SK-N-SH treated with all-trans-retinoic acid at 6 μM for 48 hours (cell line): ENCODE data around the gene VCP.

Experiments
- ATAC-seq: fragments of 200-7000 bp; cut with Tn5 transposase; 3 replicates; pipeline ENCODE4 v1.9.1; 2020; ENCODE audit warnings: mild to moderate bottlenecking, moderate library complexity
- ARNTL ChIP-seq: fragments of 450-650 bp; formaldehyde crosslinking; IDR thresholded peaks from 2 replicates; pipeline ENCODE4 v1.5.0; 2020; ENCODE audit warnings: low read depth, mild to moderate bottlenecking, moderate library complexity, borderline replicate concordance
- BACH2 ChIP-seq: fragments of 250-450 bp; sonication (Bioruptor Pico); IDR thresholded peaks from 2 replicates; pipeline ENCODE4 v1.9.0; 2021; ENCODE audit warnings: mild to moderate bottlenecking, borderline replicate concordance
- CREB5 ChIP-seq: fragments of 250-450 bp; sonication (Bioruptor Pico); IDR thresholded peaks from 2 replicates; pipeline ENCODE4 v1.5.1; 2020; ENCODE audit warnings: low read depth, mild to moderate bottlenecking, moderate library complexity
- CSDC2 ChIP-seq: fragments of 250-450 bp; sonication (Bioruptor Pico); IDR thresholded peaks from 2 replicates; pipeline ENCODE4 v1.5.0; 2020; ENCODE audit warnings: mild to moderate bottlenecking, moderate library complexity
- CSRNP3 ChIP-seq: fragments of 250-450 bp; sonication (Bioruptor Pico); IDR thresholded peaks from 2 replicates; pipeline ENCODE4 v1.5.1; 2021; ENCODE audit warnings: mild to moderate bottlenecking, moderate library complexity
- ESRRG ChIP-seq: fragments of 250-450 bp; sonication (Bioruptor Pico); IDR thresholded peaks from 2 replicates; pipeline ENCODE4 v1.6.1; 2021; ENCODE audit warnings: mild to moderate bottlenecking
- GLIS3 ChIP-seq: fragments of 250-450 bp; sonication (Bioruptor Pico); IDR thresholded peaks from 2 replicates; pipeline ENCODE4 v1.5.0; 2020; ENCODE audit warnings: mild to moderate bottlenecking, moderate library complexity
- ISL1 ChIP-seq: fragments of 250-450 bp; sonication (Bioruptor Pico); IDR thresholded peaks from 2 replicates; pipeline ENCODE4 v2.1.2; 2022; ENCODE audit warnings: mild to moderate bottlenecking, moderate library complexity
- OSR1 ChIP-seq: fragments of 250-450 bp; sonication (Bioruptor Pico); IDR thresholded peaks from 2 replicates; pipeline ENCODE4 v1.8.0; 2022; ENCODE audit warnings: moderate library complexity, mild to moderate bottlenecking, inconsistent platforms
- PATZ1 ChIP-seq: fragments of 250-450 bp; sonication (Bioruptor Pico); IDR thresholded peaks from 2 replicates; pipeline ENCODE4 v1.8.0; 2020; ENCODE audit warnings: mild to moderate bottlenecking, moderate library complexity, borderline replicate concordance
- POU6F1 ChIP-seq: fragments of 250-450 bp; sonication (Bioruptor Pico); IDR thresholded peaks from 2 replicates; pipeline ENCODE4 v1.8.0; 2021; ENCODE audit warnings: low read depth, mild to moderate bottlenecking, moderate library complexity, borderline replicate concordance
- PPARA ChIP-seq: fragments of 250-450 bp; sonication (Bioruptor Pico); IDR thresholded peaks from 2 replicates; pipeline ENCODE4 v1.5.0; 2020; ENCODE audit warnings: mild to moderate bottlenecking, borderline replicate concordance
- RARB ChIP-seq: fragments of 250-450 bp; sonication (Bioruptor Pico); IDR thresholded peaks from 2 replicates; pipeline ENCODE4 v1.8.0; 2021; ENCODE audit warnings: mild to moderate bottlenecking, moderate library complexity
- SNAI2 ChIP-seq: fragments of 250-450 bp; sonication (Bioruptor Pico); IDR thresholded peaks from 2 replicates; pipeline ENCODE4 v1.5.0; 2020; ENCODE audit warnings: mild to moderate bottlenecking, moderate library complexity
- TCF4 ChIP-seq: fragments of 250-450 bp; sonication (Bioruptor Pico); IDR thresholded peaks from 2 replicates; pipeline ENCODE4 v1.8.0; 2021; ENCODE audit warnings: mild to moderate bottlenecking, moderate library complexity, borderline replicate concordance
- TOX ChIP-seq: fragments of 250-450 bp; sonication (Bioruptor Pico); IDR thresholded peaks from 2 replicates; pipeline ENCODE4 v1.8.0; 2021; ENCODE audit warnings: mild to moderate bottlenecking, moderate library complexity, borderline replicate concordance
- TSHZ2 ChIP-seq: fragments of 250-450 bp; sonication (Bioruptor Pico); IDR thresholded peaks from 2 replicates; pipeline ENCODE4 v1.5.0; 2020; ENCODE audit warnings: mild to moderate bottlenecking, moderate library complexity
- ZC3H10 ChIP-seq: fragments of 250-450 bp; sonication (Bioruptor Pico); IDR thresholded peaks from 2 replicates; pipeline ENCODE4 v1.5.1; 2021; ENCODE audit warnings: mild to moderate bottlenecking, moderate library complexity
- ZFP3 ChIP-seq: fragments of 250-450 bp; sonication (Bioruptor Pico); IDR thresholded peaks from 2 replicates; pipeline ENCODE4 v1.5.0; 2020; ENCODE audit warnings: mild to moderate bottlenecking, moderate library complexity
- ZFP30 ChIP-seq: fragments of 450-650 bp; formaldehyde crosslinking; IDR thresholded peaks from 2 replicates; pipeline ENCODE4 v1.5.0; 2022; ENCODE audit warnings: mild to moderate bottlenecking, moderate library complexity
- ZNF565 ChIP-seq: fragments of 450-650 bp; formaldehyde crosslinking; conservative IDR thresholded peaks from 2 replicates; pipeline ENCODE4 v1.5.0; 2020; ENCODE audit warnings: low read depth, mild to moderate bottlenecking, moderate library complexity
- ZNF70 ChIP-seq: fragments of 450-650 bp; formaldehyde crosslinking; IDR thresholded peaks from 2 replicates; pipeline ENCODE4 v1.5.0; 2020; ENCODE audit warnings: mild to moderate bottlenecking, moderate library complexity
- ZNF8 ChIP-seq: fragments of 450-650 bp; formaldehyde crosslinking; IDR thresholded peaks from 2 replicates; pipeline ENCODE4 v1.5.0; 2020; ENCODE audit warnings: mild to moderate bottlenecking, moderate library complexity

Gene VCP

GRCh38 chr9:35028341-35028740 lies 44.1 kb downstream of the VCP start:
- no peak for ATAC-seq
- no peak for TF ChIP-seq ZNF565 (CRISPR knock-in tag)
- no peak for TF ChIP-seq SNAI2 (CRISPR knock-in tag)
- TF ChIP-seq CREB5 (CRISPR knock-in tag): no peak
- TF ChIP-seq ZFP3 (CRISPR knock-in tag): no peak
- TF ChIP-seq BACH2 (CRISPR knock-in tag): no peak
- TF ChIP-seq ZC3H10 (CRISPR knock-in tag): no peak
- TF ChIP-seq GLIS3 (CRISPR knock-in tag): no peak
- no peak for TF ChIP-seq TOX (CRISPR knock-in tag)
- TF ChIP-seq RARB (CRISPR knock-in tag): no peak
- no peak for TF ChIP-seq ESRRG (CRISPR knock-in tag)
- TF ChIP-seq PPARA: no peak
- no peak for TF ChIP-seq ARNTL (CRISPR knock-in tag)
- TF ChIP-seq OSR1 (CRISPR knock-in tag): no peak
- TF ChIP-seq PATZ1 (CRISPR knock-in tag): no peak
- TF ChIP-seq POU6F1 (CRISPR knock-in tag): no peak
- no peak for TF ChIP-seq CSDC2 (CRISPR knock-in tag)
- TF ChIP-seq CSRNP3 (CRISPR knock-in tag): no peak
- no peak for TF ChIP-seq ZFP30
- no peak for TF ChIP-seq ZNF8 (CRISPR knock-in tag)
- TF ChIP-seq, all 23 proteins: peak for 0

- TF ChIP-seq TSHZ2 (CRISPR knock-in tag) (no peak), CSRNP3 (CRISPR knock-in tag) (no peak), ESRRG (CRISPR knock-in tag) (no peak), ARNTL (CRISPR knock-in tag) (no peak), ZNF70 (no peak), POU6F1 (CRISPR knock-in tag) (no peak), TCF4 (no peak), PATZ1 (CRISPR knock-in tag) (no peak), SNAI2 (CRISPR knock-in tag) (no peak), ISL1 (CRISPR knock-in tag) (no peak), ZFP30 (no peak), CREB5 (CRISPR knock-in tag) (no peak), ZC3H10 (CRISPR knock-in tag) (no peak), RARB (CRISPR knock-in tag) (no peak), ZNF8 (CRISPR knock-in tag) (no peak)
These were observed 44.6 kb downstream of the VCP start for GRCh38 chr9:35027860-35028259.

More at GRCh38 chr9:35027860-35028259, 44.6 kb downstream of the VCP start:
- ATAC-seq: no peak
